Retina (tissue), 1 donor: ENCODE results near the gene ADGRB2.

Source experiments
- DNase-seq: peaks from one replicate; pipeline ENCODE4 v3.0.0-alpha.2; 2016

The ADGRB2 gene

DNA sequence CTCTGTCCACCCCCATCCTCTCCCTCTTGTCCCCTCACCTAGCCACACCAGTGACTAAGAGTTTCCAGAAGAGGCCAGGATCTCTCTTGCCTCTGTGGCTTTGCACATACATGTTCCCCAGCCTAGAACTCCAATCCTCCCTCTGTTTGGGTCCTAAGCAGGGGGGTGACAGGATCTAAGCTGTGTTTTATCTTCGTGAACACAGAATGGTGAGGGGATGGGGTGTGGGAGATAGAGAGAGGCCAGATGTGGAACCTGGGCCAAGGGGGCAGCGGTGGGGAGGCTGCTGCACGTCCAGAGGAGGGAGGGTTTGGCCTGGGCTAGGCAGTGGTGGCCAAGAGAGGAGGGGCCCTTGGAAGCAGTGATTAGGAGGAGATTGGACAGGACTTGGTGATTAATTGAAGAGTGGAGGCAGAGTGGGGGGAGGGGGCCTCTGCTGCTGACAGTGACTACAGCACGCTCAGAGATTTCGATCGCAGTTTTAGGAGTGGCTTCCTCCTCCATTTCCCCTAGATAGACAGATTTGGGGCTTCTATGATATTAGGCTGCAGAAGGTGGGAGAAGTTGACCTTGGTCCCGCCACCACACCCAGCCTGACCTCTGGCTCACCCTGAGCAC lies 17.1 kb upstream of the ADGRB2 start:
- peak; percentile 54 for DNase-seq

DNA sequence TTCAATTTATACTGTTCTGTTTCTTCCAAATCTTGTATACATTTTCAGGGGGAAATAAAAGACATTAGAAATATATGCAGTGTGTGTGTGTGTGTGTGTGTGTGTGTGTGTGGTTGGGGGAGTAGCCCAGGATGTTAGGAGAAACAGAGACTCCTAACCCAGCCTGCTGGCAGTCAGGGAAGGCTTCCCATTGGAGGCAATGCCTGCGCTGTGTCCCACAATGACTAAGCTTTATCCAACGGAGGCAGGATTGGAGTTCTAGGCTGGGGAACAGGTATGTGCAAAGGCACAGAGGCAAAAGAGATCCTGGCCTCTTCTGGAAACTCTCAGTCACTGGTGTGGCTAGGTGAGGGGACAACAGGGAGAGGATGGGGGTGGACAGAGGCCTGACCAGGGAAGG lies 16.5 kb upstream of the ADGRB2 start:
- no peak for DNase-seq

DNA sequence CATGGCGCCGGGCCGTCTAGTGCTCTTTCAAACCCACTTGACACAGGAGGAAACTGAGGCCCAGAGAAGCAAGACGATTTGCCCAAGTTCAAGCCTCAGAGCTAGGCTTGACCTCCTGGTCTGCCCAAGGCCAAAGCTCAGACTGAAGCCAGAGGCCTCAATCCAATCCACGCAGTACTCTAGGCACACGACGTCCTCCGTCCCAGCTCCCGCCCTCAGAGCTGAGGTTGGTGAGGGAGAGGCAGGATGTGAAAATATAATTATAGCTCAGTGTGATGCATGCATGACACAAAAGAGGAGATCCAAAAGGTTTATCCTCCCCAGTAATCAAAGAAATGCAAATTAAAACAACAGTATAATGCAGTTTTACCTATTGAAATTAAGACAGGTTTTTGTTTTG lies 15.5 kb upstream of the ADGRB2 start:
- DNase-seq = no peak

DNA sequence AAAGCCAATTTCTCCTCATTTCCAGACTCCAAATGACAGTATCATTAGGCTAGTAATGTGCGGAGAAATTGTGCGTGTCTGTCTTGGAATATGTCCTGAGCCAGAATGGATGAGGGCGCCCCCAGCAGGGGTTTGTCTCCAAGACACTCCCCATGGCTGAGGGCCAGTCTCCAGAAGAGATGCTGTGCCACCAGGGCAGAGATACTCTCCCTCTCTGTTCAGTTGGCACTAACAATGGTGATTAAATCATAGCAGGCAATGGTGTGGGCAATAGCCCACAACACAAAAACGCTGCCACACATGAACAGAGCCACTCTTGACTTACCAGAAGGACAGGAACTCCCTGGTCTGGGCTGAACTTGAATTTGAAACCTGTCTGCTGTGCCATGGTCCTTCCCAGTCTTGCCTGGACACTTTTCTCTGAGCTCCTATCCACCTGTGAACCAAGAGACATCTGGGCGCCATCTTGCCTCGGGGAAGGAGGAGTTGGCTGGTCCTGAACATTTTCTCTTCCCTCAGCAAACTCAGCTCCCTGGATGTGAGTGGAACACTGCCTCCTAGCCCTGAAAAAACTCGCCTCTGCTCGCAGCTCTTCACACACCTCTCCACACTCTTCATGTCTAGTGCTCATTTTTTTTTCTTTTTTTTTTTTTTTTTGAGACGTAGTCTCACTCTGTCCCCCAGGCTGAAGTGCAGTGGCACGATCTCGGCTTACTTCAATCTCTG lies 14.8 kb upstream of the ADGRB2 start:
- DNase-seq = no peak

DNA sequence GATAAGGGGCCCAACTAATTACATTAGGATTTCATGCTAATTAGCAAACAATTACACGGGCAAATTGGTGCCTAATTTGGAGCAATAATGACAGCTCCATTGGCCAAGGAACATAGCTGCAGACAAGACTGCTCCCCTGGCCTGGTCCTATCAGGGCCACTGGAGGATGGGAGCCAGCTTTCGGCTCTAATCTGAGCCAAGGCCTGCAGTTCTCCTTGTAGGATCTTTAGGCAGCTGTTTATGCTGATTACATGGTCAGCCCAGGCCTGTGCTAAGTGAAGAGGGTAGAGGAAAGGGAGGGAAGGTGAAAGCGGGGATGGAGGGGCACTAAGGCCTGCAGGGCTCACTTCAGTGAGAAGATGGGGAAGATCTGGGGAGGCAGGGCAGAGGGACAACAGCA lies 12.4 kb upstream of the ADGRB2 start:
- peak; percentile 46 for DNase-seq

DNA sequence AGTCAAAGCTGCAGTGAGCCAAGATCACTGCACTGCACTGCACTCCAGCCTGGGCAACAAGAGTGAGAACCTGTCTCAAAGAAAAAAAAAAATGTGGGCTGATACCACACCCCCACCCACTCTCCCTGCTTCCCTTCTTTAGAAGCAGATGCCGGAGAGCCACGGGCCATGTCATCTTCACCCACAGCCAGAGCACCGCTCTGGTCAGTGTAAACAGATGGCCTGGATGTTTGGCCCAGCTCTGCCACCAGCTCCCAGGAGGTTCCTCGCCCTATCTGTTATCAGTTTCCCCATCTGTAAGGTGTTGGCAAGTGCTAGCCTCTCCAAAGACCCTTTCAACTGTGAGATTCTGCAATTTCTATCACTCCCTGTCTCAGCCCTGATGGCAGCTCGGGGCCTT lies 11.9 kb upstream of the ADGRB2 start:
- peak; percentile 25 for DNase-seq

DNA sequence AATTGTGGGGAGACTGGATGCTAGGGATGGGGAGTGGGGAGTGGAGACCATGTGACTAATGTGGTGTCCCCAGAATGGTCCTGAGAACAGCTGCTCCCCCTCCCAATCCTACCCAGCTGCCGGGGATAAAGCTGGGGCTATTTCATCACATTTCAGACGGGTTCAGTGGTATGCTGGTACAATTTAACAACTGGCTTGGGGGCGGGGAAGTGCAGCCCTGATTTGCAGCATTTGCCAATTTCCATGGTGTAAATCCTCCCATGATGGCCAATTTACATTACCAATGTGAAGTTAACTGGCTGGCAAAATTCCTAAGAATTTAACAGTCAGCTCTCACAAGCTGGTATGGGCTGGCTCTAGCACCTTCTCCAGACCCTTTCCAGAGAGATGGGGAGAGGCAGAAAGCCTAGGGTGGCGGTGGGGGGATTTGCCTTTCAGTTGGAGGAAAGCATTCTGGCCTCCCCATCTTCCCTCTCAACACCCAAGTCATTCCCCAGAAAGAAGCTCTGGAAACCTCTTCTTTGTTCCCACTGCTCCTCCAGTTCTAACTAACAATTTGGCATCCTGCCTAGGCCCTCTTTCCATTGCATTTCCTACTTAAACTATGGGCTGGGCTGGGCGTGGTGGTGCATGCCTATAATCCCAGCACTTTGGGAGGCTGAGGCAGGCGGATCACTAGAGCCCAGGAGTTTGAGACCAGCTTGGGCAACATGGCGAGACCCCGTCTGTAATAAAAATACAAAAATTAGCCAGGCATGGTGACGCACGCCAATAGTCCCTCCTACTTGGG lies 11.3 kb upstream of the ADGRB2 start:
- no peak for DNase-seq

DNA sequence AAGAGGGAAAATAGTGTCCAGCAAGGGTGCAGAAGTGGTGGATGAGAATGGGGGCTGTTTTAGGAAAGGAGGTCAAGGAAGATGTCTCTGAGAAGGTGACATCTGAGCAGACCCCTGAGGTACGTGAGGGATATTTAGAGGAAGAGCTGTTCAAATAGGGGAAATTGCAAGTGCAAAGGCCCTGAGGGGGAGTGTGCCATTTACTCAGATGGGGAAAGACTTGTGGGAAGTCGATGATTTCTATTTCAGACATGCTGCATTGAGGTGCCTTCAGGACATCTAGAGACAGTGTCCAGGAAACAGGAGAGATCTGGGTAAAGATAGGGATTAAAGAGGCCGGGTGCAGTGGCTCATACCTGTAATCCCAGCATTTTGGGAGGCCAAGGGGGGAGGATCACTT lies 10.4 kb upstream of the ADGRB2 start:
- DNase-seq = no peak

DNA sequence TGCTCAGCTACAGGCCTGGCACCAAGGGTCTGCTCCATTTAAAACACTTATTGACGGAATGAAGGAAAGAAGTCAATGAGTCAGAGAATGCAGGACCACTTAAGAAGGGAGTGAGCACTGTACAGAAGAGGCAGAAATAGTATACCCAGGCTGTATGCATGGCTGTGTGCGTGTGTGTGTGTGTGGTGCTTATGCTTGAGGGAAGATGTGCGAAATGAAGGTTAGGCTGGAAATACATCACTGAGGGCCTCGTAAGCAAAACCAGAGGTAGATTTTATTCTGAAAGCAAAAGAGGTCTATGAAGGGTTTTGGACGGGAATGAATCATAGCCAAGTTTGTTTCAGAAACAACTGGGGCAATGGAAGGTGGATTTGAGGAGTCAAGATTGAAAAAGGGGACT lies 9.7 kb upstream of the ADGRB2 start:
- no peak for DNase-seq

DNA sequence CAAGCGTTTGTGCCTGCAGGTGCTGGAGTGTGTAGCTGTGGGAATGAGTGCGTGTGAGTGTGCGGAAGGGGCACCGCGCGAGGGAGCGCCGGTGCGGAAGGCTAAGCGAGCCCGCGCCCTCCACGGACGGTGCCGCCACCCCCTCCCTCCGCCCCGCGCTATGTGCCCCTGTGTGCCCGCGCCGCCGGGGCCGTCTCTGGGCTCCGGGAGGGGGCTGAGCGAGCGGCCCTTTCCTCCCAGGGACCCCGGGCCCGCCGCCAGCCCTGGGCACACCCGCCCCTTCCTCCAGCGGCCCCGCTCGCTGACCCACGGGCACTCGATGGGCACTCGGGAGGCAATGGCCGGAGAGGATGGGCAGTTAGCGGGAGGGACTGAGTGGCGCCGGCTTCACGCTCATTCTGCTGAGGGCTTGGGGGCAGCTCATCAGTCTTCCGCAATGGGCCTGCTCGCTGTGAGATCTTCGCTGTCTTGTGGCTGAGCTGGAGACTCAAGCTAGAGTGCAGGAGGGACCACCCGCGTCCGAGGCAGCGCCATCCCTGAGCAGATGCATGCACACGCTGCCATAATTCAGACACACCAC lies 8.6 kb upstream of the ADGRB2 start:
- peak; percentile 46 for DNase-seq

DNA sequence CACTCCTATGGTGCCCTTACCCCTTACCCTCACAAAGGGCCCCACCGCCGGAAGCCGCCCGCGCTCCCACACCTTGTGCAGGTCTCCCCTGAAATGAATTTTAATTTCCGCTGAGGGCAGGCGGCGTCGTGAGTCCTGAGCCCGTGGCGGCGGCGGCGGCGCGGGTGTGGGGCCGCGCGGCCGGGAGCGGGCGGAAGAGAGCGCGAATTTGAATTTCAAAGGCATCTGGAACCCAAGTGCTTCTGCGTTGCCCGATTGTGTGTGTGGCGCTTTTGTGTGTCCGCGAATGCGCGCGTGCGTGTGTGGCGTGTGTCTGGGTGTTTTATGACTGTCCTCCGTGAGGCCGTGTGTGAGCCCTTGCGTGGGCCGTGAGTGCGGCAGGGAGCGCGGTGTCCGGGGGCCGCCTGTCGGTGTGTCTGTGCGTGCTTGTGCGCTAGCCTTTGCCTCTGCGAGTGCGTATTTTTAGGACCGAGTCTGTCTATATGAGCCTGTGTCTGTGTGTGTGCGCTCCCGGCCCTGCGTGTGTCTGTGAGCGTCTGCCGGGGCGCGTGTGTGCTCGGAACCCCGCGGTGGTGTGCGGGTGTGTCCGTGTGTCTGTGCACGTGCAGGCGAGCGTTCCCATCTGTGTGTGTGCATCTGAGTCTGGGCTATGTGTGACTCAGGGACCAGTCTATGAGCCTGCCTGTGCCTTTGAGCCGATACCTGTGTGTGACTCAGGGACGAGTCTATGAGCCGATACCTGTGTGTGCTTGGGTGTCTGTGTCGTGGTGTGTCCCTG lies 7.9 kb upstream of the ADGRB2 start:
- DNase-seq = peak; percentile 75

DNA sequence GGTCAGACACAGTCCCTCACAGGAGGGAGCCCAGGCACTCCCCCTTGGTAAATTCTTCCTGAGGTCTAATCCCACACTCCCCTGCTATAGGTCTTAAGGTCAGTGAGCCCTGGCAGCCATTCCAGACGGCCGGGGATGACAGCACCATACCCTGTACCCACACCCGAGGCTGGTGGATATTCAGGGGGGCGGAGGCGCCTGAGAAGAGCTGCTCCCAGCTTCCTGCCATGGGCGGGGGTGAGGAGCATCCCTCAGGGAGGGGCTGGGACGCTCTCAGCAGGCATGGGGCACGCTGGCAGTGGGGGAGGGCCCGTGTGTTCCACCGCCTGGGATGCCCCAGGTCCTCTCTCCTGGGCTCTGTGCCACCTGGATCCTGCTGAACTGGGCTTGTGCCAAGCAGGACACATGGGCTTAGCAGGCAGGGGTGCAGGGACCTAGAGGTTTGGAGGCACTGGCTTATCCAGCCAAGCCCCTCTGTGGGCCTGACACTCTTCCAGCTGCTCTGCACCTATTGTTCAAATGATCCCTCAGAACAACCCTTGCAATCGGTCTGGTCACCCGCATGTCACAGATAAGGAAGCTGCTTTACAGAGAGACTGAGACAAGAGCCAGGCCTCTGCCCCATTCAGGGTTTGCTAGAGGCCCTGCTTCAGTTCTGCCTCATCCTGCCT lies 5.7 kb upstream of the ADGRB2 start:
- DNase-seq = peak; percentile 22

DNA sequence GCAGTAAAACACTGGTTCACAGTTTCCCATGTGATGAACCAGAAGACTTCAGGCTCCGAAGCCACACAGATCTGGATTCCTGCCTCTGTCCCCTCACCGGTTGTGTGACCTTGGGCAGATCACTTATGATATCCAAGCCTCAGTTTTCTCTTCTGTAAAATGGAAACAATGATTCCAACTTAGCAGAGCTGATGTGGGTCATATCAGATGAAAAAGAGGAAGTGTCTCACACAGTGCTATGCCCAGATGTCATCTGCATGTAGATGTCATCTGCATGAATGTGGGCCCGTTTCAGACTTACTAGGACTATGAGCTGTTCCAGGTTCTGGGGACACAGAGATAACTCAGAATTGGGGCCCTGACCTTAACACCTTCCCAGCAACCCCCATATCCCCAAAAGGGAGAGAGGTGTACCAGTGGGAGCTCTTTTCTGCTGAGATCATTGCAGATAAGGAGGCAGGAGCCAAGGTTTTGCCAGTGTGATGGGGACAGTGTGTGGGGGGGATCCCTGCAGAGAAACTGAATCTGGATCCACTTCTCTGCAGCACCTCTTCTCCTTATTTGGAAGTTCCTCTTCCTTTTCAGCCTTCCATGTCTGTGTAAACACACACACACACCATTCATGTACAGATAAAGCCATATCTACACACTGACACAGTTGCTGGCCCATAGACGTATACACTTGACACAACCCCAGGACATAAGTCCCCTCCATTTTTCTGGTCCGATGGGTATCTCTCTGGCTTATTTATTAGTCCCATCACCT lies 5.0 kb upstream of the ADGRB2 start:
- no peak for DNase-seq

DNA sequence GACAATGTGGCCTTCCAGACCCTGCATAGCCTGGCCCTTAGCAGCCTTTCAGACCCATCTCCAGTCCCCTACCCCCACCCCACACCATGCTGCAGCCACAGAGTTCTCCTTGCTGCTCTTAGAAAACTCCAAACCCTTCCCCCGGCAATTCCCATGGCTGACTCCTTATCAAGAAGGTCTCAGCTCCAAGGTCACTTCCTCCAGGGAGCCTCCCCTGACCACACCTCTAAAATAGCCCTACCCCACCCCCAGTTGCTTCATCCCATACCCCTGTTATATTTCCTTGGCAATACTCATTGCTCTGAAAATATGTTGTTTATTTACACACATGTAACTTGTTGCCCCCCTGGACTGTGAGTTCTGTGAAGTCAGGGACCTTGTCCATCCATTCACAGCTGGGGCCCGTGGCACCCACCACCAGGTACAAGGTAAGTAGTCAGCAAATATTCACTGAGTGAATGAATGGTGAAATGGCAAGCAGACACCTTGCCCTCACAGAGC lies 4.3 kb upstream of the ADGRB2 start:
- DNase-seq = no peak

DNA sequence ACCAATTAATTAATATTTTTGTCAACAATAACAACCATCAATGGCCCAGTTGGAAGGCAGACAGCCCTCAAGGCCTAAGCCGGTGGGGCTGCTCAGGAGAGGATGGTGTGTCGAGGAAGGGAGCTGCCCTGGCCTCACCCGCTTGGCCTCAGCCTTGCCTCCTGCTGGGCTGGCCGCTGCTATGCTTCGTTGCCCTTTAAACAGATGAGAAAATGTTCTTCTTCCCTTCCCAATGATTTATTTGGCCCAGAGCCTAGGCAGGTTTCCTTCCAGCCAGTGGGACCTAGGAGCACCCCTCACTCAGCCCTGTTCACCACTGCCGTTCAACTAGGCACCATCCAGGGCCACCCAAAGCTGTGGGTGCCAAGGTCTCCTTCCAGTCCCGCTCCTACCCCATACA lies 3.1 kb upstream of the ADGRB2 start:
- DNase-seq = no peak

DNA sequence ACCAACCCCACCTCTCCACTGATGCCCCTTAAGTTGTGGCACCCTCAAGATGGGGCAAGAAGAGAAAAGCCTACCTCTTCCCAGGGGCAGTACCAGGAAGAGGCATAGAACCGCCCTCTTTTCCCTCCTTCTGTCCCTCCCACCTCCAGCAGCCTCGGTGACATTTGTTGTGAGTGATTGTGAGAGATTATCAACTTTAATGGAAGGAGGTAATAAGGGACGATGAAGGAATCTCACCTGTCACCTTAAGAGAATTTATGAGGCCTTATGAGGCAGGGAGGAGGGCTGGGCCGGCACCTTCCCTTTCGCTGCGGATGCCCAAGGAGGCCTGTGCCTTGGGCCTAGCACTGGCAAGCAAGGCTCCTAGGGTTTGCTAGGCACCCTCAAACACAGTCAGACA lies 1.4 kb upstream of the ADGRB2 start:
- no peak for DNase-seq

DNA sequence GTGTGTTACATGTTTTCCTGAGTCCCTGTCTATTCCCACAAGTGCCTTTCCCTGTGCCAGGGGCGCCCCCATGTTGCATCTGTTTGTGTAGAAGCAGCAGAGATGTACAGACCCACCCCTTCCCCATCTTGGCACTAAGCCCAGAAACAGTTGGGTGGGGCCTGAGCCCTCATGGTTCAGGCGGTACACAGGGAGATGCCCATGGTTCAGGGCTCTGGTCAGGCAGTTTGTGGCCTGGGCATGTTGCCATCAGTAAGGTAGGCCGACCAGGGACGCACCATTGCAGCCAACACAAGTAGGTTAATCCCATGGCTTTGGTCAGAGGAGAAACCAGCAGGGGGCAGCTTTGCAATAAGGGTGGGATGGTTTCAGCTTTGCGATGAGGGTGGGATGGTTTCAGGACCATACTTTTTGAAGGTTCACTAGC lies 914 bp upstream of the ADGRB2 start:
- DNase-seq = no peak

DNA sequence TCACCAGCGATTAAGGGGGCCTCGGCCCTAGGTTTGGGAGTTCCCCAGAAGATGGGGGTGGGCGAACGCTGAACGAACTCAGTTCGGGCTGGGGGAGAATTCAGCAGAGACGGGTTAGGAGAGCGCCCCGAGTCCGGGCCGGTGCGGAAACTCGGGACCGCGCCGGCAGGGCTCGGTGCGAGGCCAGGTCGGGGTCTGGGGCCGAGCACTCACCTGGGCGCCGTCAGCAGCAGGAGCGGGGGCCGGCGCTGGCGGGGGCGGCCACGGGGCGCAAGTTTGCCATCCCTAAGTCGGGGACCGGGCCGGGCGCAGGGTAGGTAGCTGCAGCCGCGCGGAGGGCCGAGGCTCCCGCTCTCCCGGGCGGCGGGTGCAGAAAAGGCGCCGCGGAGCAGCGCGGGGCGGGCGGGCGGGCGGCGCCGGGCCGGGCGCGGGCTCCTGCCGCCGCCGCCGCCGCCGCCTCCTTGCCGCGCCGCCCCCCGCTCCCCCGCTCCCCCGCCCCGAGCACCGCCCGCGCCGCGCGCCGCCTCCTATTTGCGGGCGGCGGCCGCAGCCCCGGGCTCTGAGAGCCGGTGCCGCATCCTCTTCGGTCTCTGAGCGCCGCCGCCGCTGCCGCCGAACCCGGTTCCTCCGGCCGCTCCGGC lies 349 bp downstream of the ADGRB2 start:
- DNase-seq = no peak

DNA sequence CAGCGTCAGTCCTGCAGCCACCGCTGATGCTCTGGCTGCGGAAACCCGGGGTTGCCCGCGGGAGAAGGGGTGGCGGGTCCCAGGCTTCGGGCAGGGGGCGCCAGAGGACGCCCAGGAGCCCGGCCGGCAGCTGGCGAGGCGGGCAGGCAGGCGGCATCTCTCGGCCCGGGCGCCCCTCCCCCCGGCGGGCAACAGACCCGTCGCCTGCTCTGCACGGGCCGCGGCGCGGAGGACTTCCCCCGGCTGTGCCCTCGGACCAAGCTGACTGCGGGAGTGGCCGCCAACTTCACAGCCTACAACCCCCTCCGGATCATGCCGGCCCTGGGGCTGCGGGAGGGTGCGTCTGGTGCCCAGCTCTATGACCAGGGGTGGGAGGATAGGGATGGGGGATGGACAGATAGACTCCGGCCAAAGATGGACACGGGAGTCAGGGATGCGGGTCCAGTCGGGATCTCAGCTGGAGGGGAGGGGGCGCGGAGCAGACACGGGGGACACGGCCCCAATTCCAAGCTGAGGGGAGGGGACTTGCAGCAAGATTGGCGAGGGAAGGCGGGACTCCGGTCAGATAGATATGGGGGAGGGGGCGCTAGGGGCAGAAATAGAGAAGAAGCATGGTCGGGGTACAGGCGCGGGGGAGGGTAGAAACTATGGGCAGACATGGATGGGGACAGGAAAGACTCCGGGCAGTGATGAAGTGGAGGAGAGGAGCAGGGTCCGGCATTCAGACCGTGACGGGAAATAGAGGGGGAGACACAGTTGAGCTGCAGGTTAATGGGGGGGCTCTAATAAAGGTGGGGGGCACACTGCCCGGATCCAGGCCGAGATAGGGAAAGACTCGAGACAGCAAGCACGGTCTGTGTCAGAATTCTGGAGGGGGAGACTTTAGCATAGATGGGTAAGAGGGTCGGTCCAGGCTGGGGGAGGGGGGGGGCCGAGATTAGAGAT lies 1.1 kb downstream of the ADGRB2 start:
- peak; percentile 92 for DNase-seq

DNA sequence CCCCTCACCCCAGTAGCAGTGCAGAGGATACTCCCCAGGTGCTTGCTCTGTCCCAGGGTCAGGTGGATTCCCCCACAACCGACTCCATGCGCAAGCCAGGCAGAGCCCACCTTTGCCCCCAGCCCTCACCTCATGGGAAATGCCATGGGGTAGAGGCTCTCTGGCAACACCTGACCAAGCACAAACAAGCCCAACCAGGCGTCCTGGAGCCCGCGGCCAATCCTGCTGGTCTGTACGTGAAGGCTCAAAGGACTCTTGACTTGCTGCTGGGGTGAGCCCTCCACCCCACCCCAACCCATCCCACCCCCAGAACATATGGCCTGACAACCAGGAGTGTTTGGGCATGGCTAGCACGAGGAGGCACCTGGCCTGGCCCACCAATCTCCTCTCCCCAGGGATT lies 1.8 kb downstream of the ADGRB2 start:
- DNase-seq = no peak
